Muscle of back (tissue), 11 donors: ENCODE data around the gene DNTT. TPM values are rescaled to one million over a fixed set of nuclear protein-coding genes. Genes with fewer than 3 reads are reported as not detected.

Experiments used
- DNase-seq, 3 donors: peaks; one replicate each; pipeline versions ENCODE4 v3.0.0 to v3.0.0-alpha.2; 2013
- polyA plus RNA-seq, 10 donors: library from polyadenylated mRNA; unstranded; fragments of 120-200 nt; gene quantifications; one replicate each; pipeline ENCODE4 v1.2.1, GENCODE V29; 2013; ENCODE audit not compliant: insufficient read length in 10 of 10

DNTT gene
- polyA plus RNA-seq, 10 donors = 0.16 to 0.46 (median 0.24) TPM; not detected in 5

DNA sequence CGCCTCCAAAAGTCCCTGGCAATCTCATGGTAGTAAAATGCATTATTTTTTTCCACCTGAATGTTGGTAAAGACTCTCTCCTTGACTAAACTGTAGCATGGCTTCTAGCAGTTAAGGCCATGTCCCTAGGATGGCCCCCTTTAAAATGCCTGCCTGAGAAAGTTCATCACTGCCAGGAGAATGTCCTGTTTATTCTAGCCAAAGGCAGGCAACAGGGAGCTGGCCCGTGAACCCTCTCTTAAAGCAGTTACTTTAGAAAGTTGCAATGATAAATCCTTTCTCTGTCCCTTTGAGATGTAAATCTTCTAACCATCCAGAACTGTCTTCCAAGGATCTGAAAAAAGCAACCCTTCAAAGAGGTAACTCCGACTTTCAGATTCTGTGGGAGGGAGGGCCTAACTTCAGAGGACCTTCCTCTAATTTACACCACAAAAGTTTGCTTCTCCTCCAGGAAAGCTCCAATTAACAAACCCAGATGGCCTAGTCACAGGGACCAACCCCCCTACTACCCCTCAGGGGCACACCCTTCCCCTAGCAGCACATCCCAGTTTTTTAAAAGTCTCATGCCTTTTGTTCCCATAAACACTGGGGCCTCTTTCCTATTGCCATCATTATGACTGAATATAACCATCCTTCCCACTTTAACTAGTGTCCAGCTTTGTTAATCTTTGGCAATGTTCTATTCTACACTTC lies 5.5 kb downstream of the DNTT start:
- peak in 2 of 3 donors; percentile 8 to 48 for DNase-seq

DNA sequence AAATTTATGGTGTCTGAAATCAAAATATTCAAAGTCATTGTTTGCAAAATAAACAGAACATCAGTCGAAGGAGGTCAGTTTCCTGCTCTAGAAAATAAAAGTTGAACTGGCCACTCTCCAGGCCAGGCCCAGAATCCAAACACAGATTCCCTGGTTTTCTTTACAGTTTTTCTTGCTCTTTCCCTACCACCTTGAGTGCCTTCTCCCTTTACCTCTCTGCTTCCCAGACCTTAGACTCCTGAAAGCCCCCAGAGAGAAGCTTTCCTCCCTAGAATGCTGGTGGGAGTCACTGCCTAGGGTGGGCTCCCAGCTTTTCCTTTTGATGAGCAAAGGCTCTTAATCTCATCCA lies 6.1 kb downstream of the DNTT start:
- DNase-seq = no peak

DNA sequence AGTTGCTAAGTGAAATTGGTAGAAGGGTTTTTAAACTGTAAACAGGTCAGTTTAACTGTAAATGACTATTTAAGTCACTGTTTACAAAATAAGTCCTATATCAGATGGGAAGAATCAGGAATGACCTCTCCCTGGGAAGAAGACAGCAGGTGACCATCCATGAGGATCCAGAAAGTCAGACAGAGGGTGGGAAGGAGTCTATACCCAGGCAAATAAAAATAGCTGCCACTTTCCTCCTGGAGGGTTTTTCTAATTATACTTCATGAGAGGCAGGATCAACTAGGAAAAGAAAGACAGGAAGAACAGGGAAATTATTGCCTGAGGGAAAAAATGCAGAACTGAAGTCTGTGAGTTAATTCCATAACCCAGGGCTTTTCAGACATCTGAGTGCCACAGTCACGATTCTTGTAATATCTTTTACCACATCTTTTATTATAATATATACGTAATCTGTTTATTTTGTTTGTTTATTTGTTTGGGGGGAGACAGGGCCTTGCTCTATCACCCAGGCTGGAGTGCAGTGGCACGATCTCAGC lies 7.0 kb downstream of the DNTT start:
- no peak for DNase-seq

DNA sequence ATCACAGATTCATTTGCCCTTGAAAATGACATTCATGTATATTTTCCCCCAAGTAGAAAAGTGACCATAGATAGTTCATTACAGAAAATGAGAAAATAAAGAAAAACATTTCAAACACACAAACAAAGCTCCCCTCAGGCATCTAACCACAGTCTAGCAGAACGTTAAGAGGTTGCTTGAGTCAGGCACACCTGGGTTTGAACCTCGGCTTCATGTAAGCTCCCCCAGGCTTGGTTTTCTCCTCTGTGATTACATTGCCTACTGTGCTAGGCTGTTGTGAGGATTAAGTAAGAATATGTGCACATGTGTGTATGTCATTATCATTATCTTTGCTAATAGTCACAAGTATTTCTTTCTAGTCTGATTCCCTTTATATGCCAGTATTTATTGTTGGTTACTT lies 9.1 kb downstream of the DNTT start:
- no peak for DNase-seq

DNA sequence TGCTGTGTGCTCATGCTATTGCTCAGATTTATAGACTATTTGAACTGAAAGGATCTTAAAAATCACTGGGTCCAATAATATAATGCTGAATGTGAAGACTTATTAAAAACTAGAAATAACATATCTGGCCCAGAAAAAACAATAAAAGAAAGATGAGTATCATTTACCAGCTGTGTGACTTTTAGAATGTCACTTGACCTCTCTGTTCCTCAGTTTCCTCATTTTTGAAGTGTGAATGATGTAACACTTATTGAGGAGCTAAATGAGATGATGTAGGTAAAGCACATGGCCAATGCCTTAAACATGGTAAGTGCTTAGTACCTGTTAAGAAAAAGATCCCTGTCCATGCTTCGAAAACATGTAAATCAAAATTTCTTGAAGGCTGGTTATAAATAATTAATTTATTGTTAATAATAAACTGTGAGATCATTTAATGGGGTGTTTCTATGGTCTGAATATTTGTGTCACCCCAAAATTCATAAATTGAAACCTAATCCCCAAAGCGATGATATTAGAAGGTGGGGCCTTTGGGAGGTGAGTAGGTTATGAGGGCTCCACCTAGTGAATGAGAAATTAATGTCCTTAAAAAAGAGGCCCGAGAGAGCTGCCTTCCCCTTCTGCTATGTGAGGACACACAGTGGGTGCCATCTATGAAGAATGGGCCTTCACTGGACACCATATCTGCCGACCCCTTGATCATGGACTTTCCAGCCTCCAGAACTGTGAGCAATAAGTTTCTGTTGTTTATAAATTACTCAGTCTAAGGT lies 13.0 kb downstream of the DNTT start:
- no peak for DNase-seq

DNA sequence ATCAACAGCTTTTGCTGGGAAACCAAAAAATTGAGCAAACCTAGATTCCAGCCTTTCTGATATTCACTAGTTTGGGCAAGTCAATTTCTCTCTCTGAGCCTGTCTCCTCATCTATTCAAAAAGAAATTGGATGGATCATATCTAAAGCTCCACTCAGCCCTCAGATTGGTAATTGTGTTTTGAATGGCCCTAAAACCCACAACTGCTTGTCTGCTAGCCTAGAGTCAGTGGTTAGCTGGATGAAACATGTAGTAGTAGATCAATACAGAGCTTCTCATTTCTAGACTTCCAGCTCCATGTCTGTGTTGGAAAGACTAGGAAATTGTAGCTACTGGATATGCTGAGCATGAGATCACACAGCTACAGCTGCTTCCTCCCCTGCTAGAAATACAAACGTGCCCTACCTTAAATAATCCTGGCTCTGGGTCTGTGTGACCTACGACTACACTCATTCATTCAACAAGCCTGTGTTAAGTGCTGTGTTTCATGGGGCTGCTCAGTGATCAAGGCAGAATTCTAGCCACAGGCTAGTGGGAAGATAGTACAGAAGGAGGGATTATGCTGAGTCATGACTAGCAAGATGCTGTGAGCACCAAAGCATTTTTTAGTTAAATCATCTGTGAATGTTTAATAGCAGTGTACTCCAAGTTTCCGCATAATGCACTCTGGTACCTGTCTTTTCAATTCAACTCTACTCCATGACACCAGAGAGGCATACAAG lies 15.7 kb downstream of the DNTT start:
- DNase-seq = peak in 1 of 3 donors; percentile 12

DNA sequence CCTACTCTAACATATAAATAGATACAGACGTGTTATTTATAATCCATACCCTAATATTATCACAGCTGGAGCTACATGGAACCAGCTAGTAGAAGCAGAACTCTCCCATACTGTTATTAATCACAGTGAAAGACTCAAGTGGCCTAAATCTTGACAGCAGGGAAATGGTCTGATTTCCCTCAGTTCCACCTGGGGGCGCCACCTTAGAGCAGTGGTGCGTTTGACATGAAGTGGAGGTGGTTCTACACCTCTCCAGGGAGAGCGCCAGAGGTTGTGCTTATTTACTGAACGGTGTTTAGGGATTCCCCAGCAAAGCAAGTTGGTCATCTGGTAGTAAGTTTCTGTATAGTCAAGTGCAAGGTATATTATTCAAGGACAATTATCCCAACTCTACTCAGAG lies 17.6 kb downstream of the DNTT start:
- DNase-seq = no peak

DNA sequence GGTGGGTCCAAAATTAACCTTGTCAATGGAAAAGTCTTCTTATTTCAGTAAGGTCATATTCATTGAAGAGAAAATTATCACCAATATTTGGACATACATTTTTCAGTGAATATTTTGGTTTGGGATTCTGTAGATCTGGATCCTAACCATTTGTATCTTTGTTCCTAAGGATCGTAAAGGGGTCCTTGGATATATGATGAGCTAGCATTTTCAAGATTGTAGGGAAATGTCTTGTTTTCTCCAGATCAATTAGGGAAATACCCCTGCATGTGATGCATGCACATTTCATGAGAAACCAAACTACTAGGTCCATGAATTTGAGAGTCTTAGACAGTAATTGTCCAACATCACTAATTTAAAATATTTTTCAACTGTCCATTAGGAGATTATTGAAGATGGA lies 18.0 kb downstream of the DNTT start:
- DNase-seq = no peak

DNA sequence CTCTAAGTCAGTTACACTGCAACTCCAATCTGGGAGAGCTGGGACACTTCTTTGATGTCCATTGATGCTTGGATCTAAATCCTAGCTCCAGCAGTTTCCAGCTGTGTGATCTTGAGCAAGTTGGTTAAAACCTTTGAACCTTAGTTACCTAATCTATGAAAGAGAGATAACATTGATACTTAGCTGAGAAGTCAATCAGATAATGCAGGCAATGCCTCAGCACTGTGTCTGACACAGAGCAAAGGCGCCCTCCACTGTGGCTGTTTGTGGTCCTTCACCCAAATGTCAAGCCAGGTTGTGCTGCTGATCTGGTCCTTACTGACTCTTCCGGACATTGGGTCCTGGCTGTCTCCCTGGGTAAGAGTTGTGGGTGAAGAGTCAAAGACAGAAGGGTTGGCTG lies 20.2 kb downstream of the DNTT start:
- no peak for DNase-seq

DNA sequence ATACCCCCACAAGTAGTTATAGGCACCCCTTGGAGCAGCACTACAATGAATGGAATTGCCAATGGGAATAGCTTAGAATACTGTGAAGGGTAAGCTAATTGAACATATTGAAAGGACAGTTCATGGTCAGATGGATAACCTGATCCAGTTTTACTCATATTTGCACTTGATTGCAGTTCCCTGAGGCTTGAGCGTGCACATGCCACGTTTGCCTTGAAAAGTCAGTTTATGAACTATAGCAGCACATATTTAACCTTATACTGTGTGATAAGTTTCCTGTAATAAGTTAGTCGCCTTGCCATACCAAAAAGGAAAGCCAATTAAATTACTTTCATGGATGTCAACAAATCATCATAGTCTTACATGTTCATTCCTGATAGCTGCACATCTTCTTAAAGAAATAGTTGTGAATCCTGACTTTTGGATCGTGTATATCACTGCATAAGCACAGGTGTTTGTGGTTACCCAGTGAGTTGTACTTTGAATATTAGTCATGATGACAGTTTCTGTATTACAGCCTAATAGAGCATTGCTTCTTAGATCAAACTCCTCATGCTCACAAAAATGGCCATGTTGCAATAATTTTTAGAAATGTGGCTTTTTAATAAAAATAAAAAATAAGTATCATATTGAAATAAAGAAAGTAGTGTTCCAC lies 21.6 kb downstream of the DNTT start:
- DNase-seq = no peak

DNA sequence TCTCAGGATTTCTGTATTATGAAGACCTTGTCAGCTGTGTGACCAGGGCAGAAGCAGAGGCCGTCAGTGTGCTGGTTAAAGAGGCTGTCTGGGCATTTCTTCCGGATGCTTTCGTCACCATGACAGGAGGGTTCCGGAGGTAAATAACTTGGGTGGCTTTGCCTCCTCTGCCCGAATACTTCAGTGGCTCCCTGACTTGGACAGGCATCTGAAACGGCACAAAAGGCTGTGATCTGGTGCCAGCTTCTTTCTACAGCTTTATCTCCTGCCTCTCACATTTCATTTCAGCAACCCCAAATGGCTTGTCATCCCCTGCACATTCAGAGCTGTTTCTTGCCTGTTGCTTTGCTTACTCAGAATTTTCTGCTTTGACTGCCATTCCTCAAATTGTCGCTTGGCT lies 23.2 kb downstream of the DNTT start:
- DNase-seq = no peak

DNA sequence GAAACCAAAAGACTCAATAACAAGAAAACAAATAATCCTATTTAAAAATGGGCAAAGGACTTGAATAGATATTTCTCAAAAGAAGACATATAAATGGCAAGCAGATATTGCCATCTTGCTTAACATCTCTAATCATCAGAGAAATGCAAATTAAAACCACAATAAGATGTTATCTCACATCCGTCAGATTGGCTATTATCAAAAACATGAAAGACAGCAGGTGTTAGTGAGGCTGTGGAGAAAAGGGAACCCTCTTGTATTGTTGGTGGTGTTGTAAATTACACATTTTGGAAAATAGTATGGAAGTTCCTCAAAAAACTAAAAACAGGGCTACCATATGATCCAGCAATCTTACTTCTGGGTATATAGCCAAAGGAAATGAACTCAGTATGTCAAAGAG lies 28.9 kb downstream of the DNTT start:
- DNase-seq = no peak

DNA sequence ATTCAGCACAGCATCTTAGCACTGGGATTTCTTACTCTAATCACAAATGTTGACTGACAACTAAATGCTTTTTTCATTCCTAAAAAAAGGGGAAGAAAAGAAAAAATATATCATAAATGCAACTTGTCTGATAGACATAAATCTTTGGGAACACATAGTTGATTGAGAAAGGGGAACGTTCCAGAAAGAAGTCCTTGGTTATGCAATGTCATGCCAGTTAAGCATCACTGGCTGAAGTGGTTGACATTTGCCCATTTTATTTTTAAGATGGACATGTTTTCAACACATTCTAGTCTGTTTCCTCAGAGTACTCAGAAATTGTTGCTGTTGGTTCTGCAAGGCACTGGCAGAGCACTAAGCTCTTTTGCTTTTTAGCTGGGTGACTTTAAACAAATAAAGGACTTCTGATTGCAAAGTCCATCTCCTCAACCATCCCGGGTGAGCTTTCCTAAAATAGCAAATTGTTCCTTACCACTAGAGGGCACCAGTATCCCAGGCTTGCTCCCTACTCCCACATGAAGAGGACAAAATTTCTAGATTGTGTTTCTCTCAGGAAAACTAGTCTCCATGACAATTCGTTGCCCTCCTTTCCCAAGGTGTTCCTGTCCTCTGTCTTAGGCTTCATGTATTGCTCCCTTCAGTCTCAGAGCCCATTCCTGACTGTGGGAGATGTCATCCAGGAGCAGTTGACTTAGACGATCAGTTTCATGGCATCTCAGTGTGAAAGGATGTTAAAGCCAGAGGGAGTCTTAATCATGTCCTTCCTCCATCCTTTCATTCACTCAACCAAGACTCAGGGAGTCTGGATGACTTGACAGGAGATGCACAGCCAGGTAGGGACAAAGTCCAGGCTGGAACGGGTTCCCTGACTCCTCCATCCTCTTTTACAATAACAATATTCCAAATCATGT lies 30.6 kb downstream of the DNTT start:
- DNase-seq = peak; percentile 9 to 46 (median 17)

DNA sequence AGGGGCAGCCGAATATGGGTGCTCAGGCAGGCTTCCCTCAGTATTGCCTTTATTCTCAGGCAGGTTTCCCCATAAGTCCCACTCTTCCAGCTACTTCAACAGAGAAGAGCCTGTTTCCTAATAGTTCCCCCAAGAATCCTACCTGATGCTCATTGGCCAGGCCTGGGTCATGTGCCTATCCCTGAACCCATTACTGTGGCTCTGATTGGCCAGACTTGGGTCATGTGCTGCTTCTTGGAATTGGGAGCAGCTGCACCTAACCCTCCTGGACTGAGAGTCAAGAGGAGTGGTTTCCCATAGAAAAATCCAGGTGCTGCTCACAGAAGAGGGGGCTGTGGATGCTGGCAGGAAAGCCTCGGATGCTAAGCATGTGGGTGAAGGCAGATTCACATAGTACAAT lies 32.9 kb downstream of the DNTT start:
- no peak for DNase-seq

DNA sequence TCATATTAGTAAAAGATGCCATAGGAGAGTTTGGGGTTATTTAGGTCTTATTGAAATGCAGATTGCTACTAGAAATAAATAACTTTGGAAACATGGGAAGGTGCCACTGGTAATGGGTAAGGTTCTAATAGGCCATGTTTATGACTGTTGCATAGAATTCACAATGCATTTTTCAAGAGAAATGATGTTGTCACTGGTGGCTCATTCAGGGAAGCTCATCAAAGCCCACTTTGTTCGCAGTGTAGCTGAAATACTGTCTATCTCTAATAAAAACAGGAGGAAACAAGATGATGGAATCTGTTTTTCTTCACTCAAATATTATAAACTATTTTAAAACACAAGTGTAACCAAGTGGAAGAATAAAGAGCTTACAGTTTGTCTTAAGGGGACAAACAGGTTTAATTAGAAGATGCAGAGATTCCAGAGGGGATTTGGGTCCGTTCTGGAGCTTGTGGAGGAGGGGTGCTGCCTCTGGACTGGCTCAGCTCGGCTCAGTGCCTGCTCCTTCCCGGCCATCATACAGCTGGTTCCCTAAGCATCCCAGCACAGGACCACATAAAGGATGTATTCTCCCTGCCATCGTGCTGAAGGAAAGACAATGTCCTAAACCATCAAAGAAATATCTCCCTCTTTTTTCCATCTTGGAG lies 34.2 kb downstream of the DNTT start:
- DNase-seq = no peak

DNA sequence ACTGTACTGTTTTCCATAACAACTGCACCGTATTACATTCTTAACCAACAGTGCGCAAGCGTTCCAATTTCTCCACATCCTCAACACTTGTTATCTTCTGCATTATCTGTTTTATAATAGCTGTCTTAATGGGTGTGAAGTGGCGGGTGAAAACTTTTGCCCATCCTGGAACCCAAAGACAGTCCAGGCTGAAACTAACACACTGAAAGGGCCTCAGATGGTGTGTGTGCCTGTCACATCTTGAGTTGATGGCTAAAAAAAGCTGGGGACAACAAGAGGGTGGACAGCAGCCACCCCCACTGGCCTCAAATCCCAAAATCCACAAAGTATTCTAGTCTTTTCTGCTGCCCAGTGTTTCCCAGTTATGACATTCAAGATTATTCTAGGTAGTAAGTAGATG lies 35.1 kb downstream of the DNTT start:
- no peak for DNase-seq

DNA sequence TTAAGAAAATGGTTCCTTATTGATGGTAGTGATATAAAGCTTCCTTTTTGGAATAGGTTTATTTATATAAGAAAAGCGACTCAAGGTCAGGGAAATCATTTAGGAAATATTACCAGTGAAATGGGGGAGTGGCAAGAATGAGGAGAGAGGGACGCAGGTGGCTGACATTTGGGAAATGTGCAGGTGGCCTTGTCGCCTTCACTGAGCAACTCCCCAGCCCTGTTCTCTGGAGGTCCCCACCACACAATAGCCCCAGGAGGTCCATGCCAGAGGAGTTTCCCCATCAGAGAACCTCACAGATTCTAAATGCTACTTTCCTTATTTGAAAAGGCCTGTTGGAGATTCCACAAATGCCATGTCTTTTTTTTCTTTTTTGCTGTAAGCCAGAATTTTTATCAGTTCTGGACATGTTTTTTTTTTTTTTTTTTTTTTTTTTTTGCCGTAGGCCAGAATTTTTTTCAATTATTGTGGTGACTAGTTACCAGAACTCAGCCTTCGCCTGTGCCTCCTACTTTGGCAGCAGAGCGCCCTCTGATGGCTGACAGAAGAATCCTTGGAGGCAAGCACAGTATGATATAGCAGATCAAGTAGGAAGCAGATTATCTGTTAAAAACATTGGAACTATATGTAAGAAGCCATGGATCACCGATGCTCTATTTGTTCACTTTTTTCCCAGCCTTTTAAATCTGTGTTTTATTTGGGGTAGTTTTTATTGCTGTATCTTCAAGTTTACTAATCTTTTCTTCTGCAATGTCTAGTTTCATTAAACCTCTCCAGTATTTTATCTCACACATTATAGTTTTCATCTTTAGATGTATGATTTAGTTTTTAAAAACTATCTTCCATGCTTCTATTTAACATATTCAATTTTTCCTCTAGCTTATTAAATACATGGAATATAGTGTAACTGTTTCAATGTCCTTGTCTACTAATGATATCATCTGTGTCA lies 36.0 kb downstream of the DNTT start:
- DNase-seq = peak; percentile 27 to 57 (median 29)

DNA sequence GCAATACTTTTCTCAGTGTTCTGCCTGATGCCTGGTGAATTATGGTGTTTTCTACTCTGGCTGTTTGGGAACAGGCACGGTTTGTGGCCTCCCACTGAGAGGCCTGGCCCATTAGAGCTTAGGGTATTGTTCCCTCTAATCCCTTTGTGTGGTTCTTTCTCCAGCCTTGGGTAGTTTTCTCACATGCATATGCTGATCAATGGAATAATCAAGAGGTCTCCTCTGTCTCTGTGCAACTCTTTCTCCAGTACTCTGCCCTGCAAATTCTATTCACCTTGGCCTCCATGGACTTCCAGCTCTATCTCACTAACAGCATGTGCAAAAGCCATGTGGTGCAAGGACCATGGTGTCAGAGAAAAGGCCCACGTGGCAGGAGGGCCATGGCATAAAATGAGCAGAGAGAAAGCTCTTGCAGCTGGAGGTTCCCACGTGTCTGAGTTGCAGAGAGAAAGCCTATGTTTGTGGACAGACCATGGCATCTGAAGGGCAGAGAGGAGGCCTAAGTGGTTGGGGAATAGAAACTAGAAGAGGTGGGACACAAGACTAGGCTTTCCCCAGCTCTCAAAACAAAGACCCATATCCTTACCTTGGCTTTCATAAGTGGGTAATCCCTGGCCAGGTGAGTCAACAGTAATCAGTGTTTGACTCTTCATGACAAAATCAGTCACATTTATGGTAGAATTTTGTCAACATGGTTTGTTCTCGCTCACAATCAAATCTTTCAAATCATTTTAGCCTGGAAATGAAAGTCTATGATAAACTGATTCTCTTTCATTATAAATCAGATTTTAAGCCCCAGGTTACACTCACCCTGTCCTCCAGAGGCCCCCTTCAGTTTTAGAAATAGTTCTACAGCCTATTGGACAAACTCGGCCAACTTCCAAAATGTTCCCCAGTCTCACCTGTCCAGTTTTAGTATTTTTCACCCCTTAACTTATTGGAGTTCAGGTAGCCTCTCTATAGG lies 37.3 kb downstream of the DNTT start:
- DNase-seq = no peak
